Central memory CD8-positive, alpha-beta T cell (primary cell): ENCODE measurements around the gene KIF1A.
A peak's percentile ranks its signal among the peaks of the same experiment; 100 is the strongest.

ENCODE experiments used
- ATAC-seq: fragments of 150-1000 bp; cut with Tn5 transposase; replicated peaks from 2 replicates; pipeline ENCODE4 v1.10.0; 2022; ENCODE audit warnings: mild to moderate bottlenecking, moderate FRiP score, moderate number of reproducible peaks; ENCODE audit not compliant: poor library complexity, severe bottlenecking; ENCODE audit errors: extremely low read depth
- DNase-seq, 2 donors: peaks; one replicate each; pipeline ENCODE4 v3.0.0; 2021; ENCODE audit warnings: low spot score in 2 of 2
- H3K27ac Mint-ChIP-seq: one replicate; pipeline ENCODE4 v1.8.0; 2022; ENCODE audit warnings: low read depth, mild to moderate bottlenecking, moderate library complexity, mixed read lengths
- H3K27me3 Mint-ChIP-seq: one replicate; pipeline ENCODE4 v1.8.0; 2022; ENCODE audit warnings: mixed read lengths
- H3K36me3 Mint-ChIP-seq: one replicate; pipeline ENCODE4 v1.8.0; 2022; ENCODE audit warnings: mild to moderate bottlenecking, moderate library complexity, mixed read lengths; ENCODE audit not compliant: insufficient read depth
- H3K4me1 Mint-ChIP-seq: one replicate; pipeline ENCODE4 v1.8.0; 2022; ENCODE audit warnings: mixed read lengths
- H3K4me3 Mint-ChIP-seq: one replicate; pipeline ENCODE4 v1.8.0; 2022; ENCODE audit warnings: mild to moderate bottlenecking, moderate library complexity, mixed read lengths
- H3K9me3 Mint-ChIP-seq: one replicate; pipeline ENCODE4 v1.8.0; 2022; ENCODE audit warnings: mixed read lengths

KIF1A gene

DNA sequence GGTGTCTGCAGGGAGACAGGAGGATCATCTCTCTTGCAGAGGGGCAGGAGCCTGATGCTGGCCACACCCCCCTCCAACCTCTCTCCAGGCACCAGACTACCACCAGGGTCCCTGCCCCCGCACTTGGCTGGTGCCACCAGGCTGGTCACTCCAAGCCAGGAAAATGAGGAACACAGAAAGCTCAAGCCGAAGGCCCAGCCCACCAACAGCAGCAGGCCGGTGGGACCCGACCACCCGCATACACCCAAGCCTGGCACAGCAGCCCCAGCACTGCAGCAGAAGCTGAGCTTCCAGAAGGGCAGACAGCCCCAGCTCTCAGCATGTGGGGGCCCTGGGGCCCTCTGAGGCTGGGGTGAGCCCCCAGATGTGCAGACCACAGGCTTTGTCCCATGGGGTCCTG is 52.7 kb downstream of the KIF1A start:
- no peaks in the 10 kb centered on the region for H3K27me3 Mint-ChIP-seq
- no peak overlapping the region for H3K4me3 Mint-ChIP-seq
- no peaks in the 10 kb centered on the region for H3K9me3 Mint-ChIP-seq
- no peaks in the 10 kb centered on the region for H3K36me3 Mint-ChIP-seq
- DNase-seq (no peak), ATAC-seq (no peak)
- no peaks in the 10 kb centered on the region for H3K4me1 Mint-ChIP-seq
- no peak overlapping the region for H3K27ac Mint-ChIP-seq

DNA sequence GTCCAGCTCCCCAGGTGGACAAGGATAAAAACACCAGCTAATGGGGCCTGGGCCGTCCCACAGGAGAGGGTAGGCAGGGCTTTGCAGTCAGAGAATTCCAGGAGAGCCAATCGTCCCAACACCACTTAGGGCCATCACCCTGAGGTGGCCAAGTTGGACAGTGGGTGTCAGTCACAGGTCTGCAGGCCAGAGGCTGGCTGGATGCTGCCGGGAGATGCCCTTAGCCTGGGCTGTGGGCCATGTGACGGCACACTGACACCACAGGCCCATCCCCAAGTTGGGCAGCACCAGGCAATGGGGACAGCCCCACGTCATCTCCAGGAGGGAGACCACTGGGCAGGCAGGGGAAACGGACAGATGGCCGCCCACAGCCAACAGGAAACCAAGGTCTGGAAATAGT is 53.9 kb downstream of the KIF1A start:
- Mint-ChIP-seq H3K9me3 (no peaks in the 10 kb centered on the region), H3K27ac (no peak overlapping the region)
- ATAC-seq: no peak

DNA sequence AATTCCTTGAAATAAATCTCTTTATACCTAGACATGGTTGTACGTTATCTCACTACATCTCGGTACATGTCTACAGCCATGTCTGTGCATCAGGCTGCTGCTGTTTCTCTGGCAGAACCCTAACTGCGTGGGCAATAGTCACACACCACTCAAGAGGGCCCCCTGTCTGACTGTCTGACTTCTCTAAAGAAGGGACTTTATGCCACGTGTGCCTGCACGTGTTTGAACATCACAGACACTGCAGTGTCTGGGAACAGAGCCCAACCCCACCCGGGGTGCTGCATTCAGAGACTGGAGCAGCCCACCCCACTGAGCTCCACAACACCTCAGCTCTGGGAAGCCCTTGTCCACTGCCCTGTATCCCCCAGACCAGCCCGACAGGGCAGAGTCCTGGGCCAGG is 55.0 kb downstream of the KIF1A start:
- ATAC-seq (no peak), DNase-seq (no peak)
- H3K9me3 Mint-ChIP-seq: no peaks in the 10 kb centered on the region
- no peaks in the 10 kb centered on the region for H3K36me3 Mint-ChIP-seq
- H3K4me3 Mint-ChIP-seq: no peak overlapping the region
- no peaks in the 10 kb centered on the region for H3K4me1 Mint-ChIP-seq
- H3K27me3 Mint-ChIP-seq: no peaks in the 10 kb centered on the region
- no peak overlapping the region for H3K27ac Mint-ChIP-seq

More for the DNA sequence above, 53.9 kb downstream of the KIF1A start:
- Mint-ChIP-seq H3K27me3 (no peaks in the 10 kb centered on the region), H3K36me3 (no peaks in the 10 kb centered on the region), H3K4me1 (no peaks in the 10 kb centered on the region), H3K4me3 (no peak overlapping the region)
- no peak for DNase-seq

DNA sequence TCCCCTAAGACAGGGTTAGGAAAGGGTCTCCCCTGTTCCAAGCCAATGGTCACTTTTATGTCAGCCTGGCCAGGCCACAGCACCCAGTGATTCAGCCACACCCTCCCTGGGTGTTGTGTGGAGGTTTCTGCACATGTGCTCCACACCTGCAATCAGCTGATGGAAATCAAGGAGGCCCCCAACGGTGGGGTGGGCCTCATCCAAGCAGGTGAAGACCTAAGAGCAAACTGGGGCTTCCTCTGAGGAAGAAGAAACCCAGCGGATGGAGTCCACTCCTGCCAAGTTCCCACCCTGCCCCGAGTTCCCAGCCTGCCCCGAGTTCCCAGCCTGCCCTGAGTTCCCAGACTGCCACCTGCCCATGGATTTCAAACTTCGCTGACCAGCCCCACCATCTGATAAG is 55.4 kb downstream of the KIF1A start:
- no peak for DNase-seq
- no peak overlapping the region for H3K27ac Mint-ChIP-seq
- H3K9me3 Mint-ChIP-seq: no peaks in the 10 kb centered on the region

DNA sequence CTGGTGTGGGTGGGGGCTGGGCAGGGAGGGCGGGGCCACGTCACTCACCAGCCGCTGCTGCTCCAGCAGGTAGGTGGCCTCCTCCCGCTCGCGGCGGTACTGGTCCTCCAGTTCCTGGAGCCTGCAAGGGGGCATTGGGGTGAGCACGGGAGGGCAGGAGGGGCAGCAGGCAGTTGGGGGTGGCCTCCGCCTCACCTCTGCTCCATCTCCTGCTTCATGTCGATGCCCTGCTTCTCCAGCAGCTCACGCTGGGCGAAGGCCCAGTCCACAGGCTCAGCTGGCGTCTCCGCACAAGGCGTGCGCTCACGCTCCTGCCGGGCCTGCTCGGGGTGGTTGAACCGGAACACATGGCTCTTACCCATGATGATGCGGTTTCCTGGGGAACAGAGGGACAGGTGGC is 57.0 kb downstream of the KIF1A start:
- no peak for ATAC-seq
- no peaks in the 10 kb centered on the region for H3K9me3 Mint-ChIP-seq
- H3K4me3 Mint-ChIP-seq: no peak overlapping the region
- DNase-seq: no peak
- no peaks in the 10 kb centered on the region for H3K27me3 Mint-ChIP-seq
- H3K27ac Mint-ChIP-seq: no peak overlapping the region
- no peaks in the 10 kb centered on the region for H3K36me3 Mint-ChIP-seq
- H3K4me1 Mint-ChIP-seq: no peaks in the 10 kb centered on the region

More for the DNA sequence above, 55.4 kb downstream of the KIF1A start:
- Mint-ChIP-seq H3K27me3 (no peaks in the 10 kb centered on the region), H3K4me1 (no peaks in the 10 kb centered on the region), H3K36me3 (no peaks in the 10 kb centered on the region), H3K4me3 (no peak overlapping the region)
- no peak for ATAC-seq

- H3K9me3 Mint-ChIP-seq: no peaks in the 10 kb centered on the region
- no peak overlapping the region for H3K27ac Mint-ChIP-seq
- no peak for ATAC-seq
- H3K4me1 Mint-ChIP-seq: no peaks in the 10 kb centered on the region
- no peaks in the 10 kb centered on the region for H3K27me3 Mint-ChIP-seq
- no peak overlapping the region for H3K4me3 Mint-ChIP-seq
- no peaks in the 10 kb centered on the region for H3K36me3 Mint-ChIP-seq
- DNase-seq: no peak
Observed at GRCh38 chr2:240762249-240762648, 57.8 kb downstream of the KIF1A start.

DNA sequence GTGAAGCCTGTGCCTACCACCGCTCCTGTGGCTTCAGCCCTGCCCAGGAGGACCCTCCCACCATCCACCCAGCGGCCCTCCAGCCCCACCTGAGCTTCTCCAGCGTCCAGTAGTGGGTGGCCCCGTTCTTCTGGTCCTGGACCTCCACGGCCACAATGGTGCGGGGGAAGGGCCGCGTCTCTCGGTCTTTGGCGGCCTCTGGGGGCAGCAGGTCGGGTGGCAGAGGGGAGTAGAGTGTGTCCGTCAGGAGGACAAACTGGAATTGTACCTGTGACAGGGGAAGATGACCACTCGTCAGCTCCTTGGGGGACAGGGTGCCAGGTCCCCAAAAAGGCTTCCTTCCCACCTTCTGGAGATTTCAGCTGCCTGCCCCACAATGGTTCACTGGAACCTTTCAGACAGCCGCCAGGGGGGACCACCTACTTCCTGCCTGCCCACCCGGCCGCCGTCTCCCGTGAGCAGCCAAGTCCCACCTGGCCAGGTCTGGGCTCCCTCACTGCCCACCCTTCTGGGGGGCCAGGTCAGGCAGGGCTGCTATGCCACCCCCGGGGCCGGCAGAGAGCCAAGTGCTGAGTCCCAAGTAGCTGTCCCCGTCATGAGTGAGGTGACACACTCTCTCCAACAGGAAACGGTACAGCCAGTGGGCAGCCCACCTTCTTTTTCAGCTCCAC is 59.3 kb downstream of the KIF1A start:
- H3K4me3 Mint-ChIP-seq: no peak overlapping the region
- no peaks in the 10 kb centered on the region for H3K36me3 Mint-ChIP-seq
- H3K4me1 Mint-ChIP-seq: no peaks in the 10 kb centered on the region
- ATAC-seq (no peak), DNase-seq (no peak)
- H3K27ac Mint-ChIP-seq: no peak overlapping the region
- no peaks in the 10 kb centered on the region for H3K27me3 Mint-ChIP-seq
- no peaks in the 10 kb centered on the region for H3K9me3 Mint-ChIP-seq

- no peaks in the 10 kb centered on the region for H3K4me1 Mint-ChIP-seq
Observed at GRCh38 chr2:240760121-240760520, 59.9 kb downstream of the KIF1A start.

GRCh38 chr2:240759459-240759858 is 60.6 kb downstream of the KIF1A start:
- no peak for ATAC-seq
- peak overlapping the region; percentile 78 for H3K27ac Mint-ChIP-seq

More at GRCh38 chr2:240760121-240760520, 59.9 kb downstream of the KIF1A start:
- DNase-seq (no peak), ATAC-seq (no peak)
- Mint-ChIP-seq H3K27me3 (no peaks in the 10 kb centered on the region), H3K9me3 (no peaks in the 10 kb centered on the region), H3K4me3 (no peak overlapping the region), H3K27ac (no peak overlapping the region), H3K36me3 (no peaks in the 10 kb centered on the region)

GRCh38 chr2:240757086-240757614 is 62.9 kb downstream of the KIF1A start:
- Mint-ChIP-seq H3K27ac (no peak overlapping the region), H3K27me3 (no peaks in the 10 kb centered on the region), H3K9me3 (no peaks in the 10 kb centered on the region)

More at GRCh38 chr2:240759459-240759858, 60.6 kb downstream of the KIF1A start:
- no peak overlapping the region for H3K4me3 Mint-ChIP-seq
- no peak for DNase-seq
- H3K36me3 Mint-ChIP-seq: no peaks in the 10 kb centered on the region
- H3K27me3 Mint-ChIP-seq: no peaks in the 10 kb centered on the region
- no peaks in the 10 kb centered on the region for H3K4me1 Mint-ChIP-seq
- no peaks in the 10 kb centered on the region for H3K9me3 Mint-ChIP-seq

GRCh38 chr2:240752209-240752608 is 67.8 kb downstream of the KIF1A start:
- H3K27me3 Mint-ChIP-seq: peaks cover 8% of the 10 kb centered on the region
- no peak overlapping the region for H3K27ac Mint-ChIP-seq
- no peaks in the 10 kb centered on the region for H3K9me3 Mint-ChIP-seq
- H3K4me3 Mint-ChIP-seq: no peak overlapping the region
- DNase-seq (no peak), ATAC-seq (no peak)
- no peaks in the 10 kb centered on the region for H3K36me3 Mint-ChIP-seq
- H3K4me1 Mint-ChIP-seq: no peaks in the 10 kb centered on the region

More at GRCh38 chr2:240757086-240757614, 62.9 kb downstream of the KIF1A start:
- DNase-seq (no peak), ATAC-seq (no peak)
- no peaks in the 10 kb centered on the region for H3K4me1 Mint-ChIP-seq
- H3K36me3 Mint-ChIP-seq: no peaks in the 10 kb centered on the region
- H3K4me3 Mint-ChIP-seq: no peak overlapping the region

DNA sequence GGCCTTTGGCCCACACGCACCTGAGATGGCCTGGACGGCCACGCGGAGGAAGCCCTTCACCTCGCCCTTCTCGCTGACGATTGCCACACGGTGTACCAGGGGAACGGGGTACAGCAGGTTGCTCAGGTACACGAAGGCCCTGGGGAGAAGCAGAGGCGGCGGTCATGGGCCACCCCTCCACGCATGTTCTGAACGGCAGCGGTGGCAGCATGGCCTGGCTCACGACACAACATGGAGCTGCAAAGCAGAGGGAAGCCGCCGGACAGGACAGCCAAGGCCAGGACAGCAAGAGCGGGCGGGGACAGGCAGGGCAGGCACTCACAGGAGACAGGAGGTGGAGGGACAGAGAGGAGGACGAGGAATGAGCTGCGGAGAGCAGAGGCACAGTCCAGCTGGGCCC is 69.6 kb downstream of the KIF1A start:
- Mint-ChIP-seq H3K27ac (no peak overlapping the region), H3K36me3 (no peaks in the 10 kb centered on the region), H3K4me3 (no peak overlapping the region), H3K4me1 (no peaks in the 10 kb centered on the region), H3K9me3 (no peaks in the 10 kb centered on the region), H3K27me3 (peaks cover 8% of the 10 kb centered on the region)
- no peak for ATAC-seq
- DNase-seq: no peak

- Mint-ChIP-seq H3K36me3 (no peaks in the 10 kb centered on the region), H3K4me1 (no peaks in the 10 kb centered on the region), H3K9me3 (no peaks in the 10 kb centered on the region), H3K4me3 (no peak overlapping the region), H3K27me3 (peaks cover 8% of the 10 kb centered on the region), H3K27ac (no peak overlapping the region)
- ATAC-seq (no peak), DNase-seq (no peak)
Observed at GRCh38 chr2:240749516-240749915, 70.5 kb downstream of the KIF1A start.
